Trophoblast cell (in vitro differentiated cells and primary cell): ENCODE results near the gene IQCH.
"Not testable (repeated sequence)": the region's sequence is repeated elsewhere in the genome, so short reads cannot be mapped to it uniquely, and the experiment has no call there.

Experiments
- DNase-seq, 2 donors: peaks; one replicate each; pipeline ENCODE4 v3.0.0-alpha.2; 2016
- H2AFZ ChIP-seq: 2 replicates; pipeline ENCODE4 v1.6.1; 2013; ENCODE audit warnings: low read length, moderate library complexity, mild to moderate bottlenecking; ENCODE audit not compliant: insufficient read depth, poor library complexity
- H2AK5ac ChIP-seq: 2 replicates; pipeline ENCODE4 v1.6.1; 2013; ENCODE audit warnings: mild to moderate bottlenecking, low read length
- H2BK120ac ChIP-seq: 2 replicates; pipeline ENCODE4 v1.6.1; 2013; ENCODE audit warnings: low read length, mild to moderate bottlenecking, moderate library complexity; ENCODE audit not compliant: insufficient read depth, poor library complexity
- H2BK12ac ChIP-seq: 2 replicates; pipeline ENCODE4 v1.6.1; 2013; ENCODE audit warnings: mild to moderate bottlenecking, low read length, moderate library complexity
- H2BK5ac ChIP-seq: 2 replicates; pipeline ENCODE4 v1.6.1; 2013; ENCODE audit warnings: low read length, low read depth, moderate library complexity, mild to moderate bottlenecking; ENCODE audit not compliant: poor library complexity
- H3K14ac ChIP-seq: 2 replicates; pipeline ENCODE4 v1.6.1; 2013; ENCODE audit warnings: mild to moderate bottlenecking, low read length
- H3K18ac ChIP-seq: 2 replicates; pipeline ENCODE4 v1.6.1; 2013; ENCODE audit warnings: mild to moderate bottlenecking, low read length
- H3K23ac ChIP-seq: 2 replicates; pipeline ENCODE4 v1.6.1; 2013; ENCODE audit warnings: low read length
- H3K27ac ChIP-seq: 2 replicates; pipeline ENCODE4 v1.5.1; 2013; ENCODE audit warnings: low read depth, mild to moderate bottlenecking, inconsistent platforms, low read length, moderate library complexity
- H3K27me3 ChIP-seq: 2 replicates; pipeline ENCODE4 v1.6.1; 2013; ENCODE audit warnings: inconsistent platforms, mild to moderate bottlenecking, low read length, moderate library complexity; ENCODE audit not compliant: insufficient read depth
- H3K36me3 ChIP-seq, 2 experiments: 1 replicate in 1 of 2; 2 replicates in 1 of 2; pipeline ENCODE4 v1.6.1; 2013; ENCODE audit warnings: low read length in 2 of 2, mild to moderate bottlenecking in 2 of 2, moderate library complexity in 1 of 2; ENCODE audit not compliant: insufficient read depth in 2 of 2, control insufficient read depth in 1 of 2
- H3K4ac ChIP-seq: 2 replicates; pipeline ENCODE4 v1.6.1; 2013; ENCODE audit warnings: low read depth, mild to moderate bottlenecking, low read length, moderate library complexity
- H3K4me1 ChIP-seq, 2 experiments: 1 replicate in 1 of 2; 2 replicates in 1 of 2; pipeline ENCODE4 v1.6.1; 2013; ENCODE audit warnings: low read length in 2 of 2, mild to moderate bottlenecking in 2 of 2, moderate library complexity in 1 of 2; ENCODE audit not compliant: insufficient read depth in 2 of 2, control insufficient read depth in 1 of 2
- H3K4me2 ChIP-seq: 2 replicates; pipeline ENCODE4 v1.6.1; 2013; ENCODE audit warnings: inconsistent platforms, mild to moderate bottlenecking, low read length, moderate library complexity
- H3K4me3 ChIP-seq: 2 replicates; pipeline ENCODE4 v1.5.1; 2013; ENCODE audit warnings: mild to moderate bottlenecking, low read depth, low read length, inconsistent platforms
- H3K79me1 ChIP-seq: one replicate; pipeline ENCODE4 v1.6.1; 2013; ENCODE audit warnings: low read length
- H3K79me2 ChIP-seq: 2 replicates; pipeline ENCODE4 v1.6.1; 2013; ENCODE audit warnings: low read length, mild to moderate bottlenecking; ENCODE audit not compliant: control insufficient read depth, insufficient read depth, poor library complexity
- H3K9ac ChIP-seq: 2 replicates; pipeline ENCODE4 v1.6.1; 2013; ENCODE audit warnings: mild to moderate bottlenecking, low read length
- H3K9me3 ChIP-seq: 2 replicates; pipeline ENCODE4 v1.6.1; 2013; ENCODE audit warnings: low read depth, mild to moderate bottlenecking, control low read depth, inconsistent platforms, low read length; ENCODE audit not compliant: insufficient read depth
- H4K12ac ChIP-seq: 2 replicates; pipeline ENCODE4 v1.6.1; 2013; ENCODE audit warnings: low read depth, mild to moderate bottlenecking, low read length, moderate library complexity
- H4K8ac ChIP-seq: 2 replicates; pipeline ENCODE4 v1.6.1; 2013; ENCODE audit warnings: low read depth, mild to moderate bottlenecking, low read length, moderate library complexity
- H4K91ac ChIP-seq: one replicate; pipeline ENCODE4 v1.6.1; 2013; ENCODE audit warnings: low read depth, mild to moderate bottlenecking, low read length, moderate library complexity
- WGBS: extraction: QIAGEN DNeasy Blood & Tissue Kit; methylation state at CpG from one replicate; pipeline ENCODE4 v1.1.7; 2013; ENCODE audit warnings: missing lambda C conversion rate; ENCODE audit not compliant: insufficient read length, insufficient coverage; ENCODE audit errors: extremely low coverage; 5-methylcytosine and 5-hydroxymethylcytosine counted together

Gene IQCH

DNA sequence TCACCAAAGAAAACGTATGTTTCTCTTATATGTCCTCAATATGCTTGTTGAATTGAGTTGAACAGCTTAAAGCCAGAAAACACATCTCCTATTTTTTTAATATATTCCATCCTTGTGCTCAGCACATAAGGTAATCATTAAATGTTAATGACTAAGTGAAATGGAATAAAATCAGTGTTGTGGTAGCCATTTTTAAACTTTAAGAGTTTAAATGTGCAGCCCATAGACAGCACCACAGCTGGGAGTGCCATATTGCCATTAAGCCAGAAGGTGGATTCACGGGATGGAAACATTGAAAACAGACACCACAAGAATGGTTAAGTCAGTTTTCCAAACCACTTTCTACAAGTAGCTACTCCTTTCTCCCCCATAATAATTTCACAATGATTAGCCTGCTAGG, 189.5 kb downstream of the IQCH start:
- Histone ChIP-seq H3K27ac (no peak overlapping the region), H3K9ac (no peak overlapping the region), H3K18ac (no peak overlapping the region), H3K4me3 (no peak overlapping the region), H3K4ac (no peak overlapping the region), H3K4me2 (no peak overlapping the region), H3K36me3 (no peaks in the 10 kb centered on the region), H3K23ac (no peak overlapping the region), H3K9me3 (no peaks in the 10 kb centered on the region), H2BK12ac (no peak overlapping the region), H3K4me1 (no peaks in the 10 kb centered on the region), H3K27me3 (no peaks in the 10 kb centered on the region), H2AK5ac (no peak overlapping the region), H3K14ac (no peak overlapping the region), H4K8ac (no peak overlapping the region), H2AFZ (no peak overlapping the region), H3K79me2 (no peaks in the 10 kb centered on the region), H2BK120ac (no peak overlapping the region), H4K12ac (no peak overlapping the region), H2BK5ac (no peak overlapping the region), H3K79me1 (no peaks in the 10 kb centered on the region), H4K91ac (no peak overlapping the region)
- no CpG with 5 or more reads among the region's 2 CpGs for WGBS
- no peak for DNase-seq

DNA sequence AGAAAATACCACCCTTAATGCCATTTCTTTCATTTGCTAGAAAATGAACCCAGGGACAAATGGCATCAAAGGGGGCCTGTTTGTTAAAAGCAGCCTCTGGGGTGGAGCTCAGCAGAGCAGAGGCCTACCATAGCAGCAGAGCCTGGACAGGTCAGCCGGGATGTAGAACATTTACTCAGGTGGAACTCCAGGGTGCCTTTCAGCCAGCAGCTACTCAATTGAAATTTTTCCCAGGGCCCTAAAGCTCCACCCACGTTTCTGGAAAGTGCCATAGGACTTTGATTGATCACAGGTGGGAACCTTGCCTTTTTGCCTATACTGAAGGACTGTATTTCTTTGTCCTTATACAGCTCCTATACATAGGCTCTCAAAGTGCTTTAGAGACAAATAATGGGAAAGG, 191.9 kb downstream of the IQCH start:
- H3K14ac ChIP-seq: no peak overlapping the region
- H3K79me1 ChIP-seq: no peaks in the 10 kb centered on the region
- no peak overlapping the region for H4K8ac ChIP-seq
- H3K27ac ChIP-seq: no peak overlapping the region
- no CpG with 5 or more reads among the region's 2 CpGs for WGBS
- H3K4me1 ChIP-seq: no peaks in the 10 kb centered on the region
- no peak overlapping the region for H3K9ac ChIP-seq
- no peak overlapping the region for H2BK120ac ChIP-seq
- H2BK12ac ChIP-seq: no peak overlapping the region
- H2BK5ac ChIP-seq: no peak overlapping the region
- H3K27me3 ChIP-seq: no peaks in the 10 kb centered on the region
- no peaks in the 10 kb centered on the region for H3K9me3 ChIP-seq
- H3K36me3 ChIP-seq: no peaks in the 10 kb centered on the region
- H2AK5ac ChIP-seq: no peak overlapping the region
- no peak overlapping the region for H3K18ac ChIP-seq
- no peak overlapping the region for H3K4me3 ChIP-seq
- H3K4me2 ChIP-seq: no peak overlapping the region
- no peak overlapping the region for H3K23ac ChIP-seq
- H2AFZ ChIP-seq: no peak overlapping the region
- H3K79me2 ChIP-seq: no peaks in the 10 kb centered on the region
- DNase-seq: no peak
- no peak overlapping the region for H4K91ac ChIP-seq
- H4K12ac ChIP-seq: no peak overlapping the region
- no peak overlapping the region for H3K4ac ChIP-seq

GRCh38 chr15:67448372-67448771, 193.8 kb downstream of the IQCH start:
- H2AFZ ChIP-seq, H4K91ac ChIP-seq, H3K79me2 ChIP-seq, H2AK5ac ChIP-seq, H2BK5ac ChIP-seq, H3K79me1 ChIP-seq, H3K4me3 ChIP-seq, H3K27ac ChIP-seq, H4K12ac ChIP-seq, H4K8ac ChIP-seq, DNase-seq, H3K4me2 ChIP-seq, H2BK120ac ChIP-seq, H3K36me3 ChIP-seq, H3K27me3 ChIP-seq, H3K9ac ChIP-seq, H2BK12ac ChIP-seq, H3K9me3 ChIP-seq, H3K14ac ChIP-seq, H3K4ac ChIP-seq, H3K18ac ChIP-seq, H3K4me1 ChIP-seq, H3K23ac ChIP-seq: not testable (repeated sequence)
- WGBS: no CpG with 5 or more reads among the region's 5 CpGs

DNA sequence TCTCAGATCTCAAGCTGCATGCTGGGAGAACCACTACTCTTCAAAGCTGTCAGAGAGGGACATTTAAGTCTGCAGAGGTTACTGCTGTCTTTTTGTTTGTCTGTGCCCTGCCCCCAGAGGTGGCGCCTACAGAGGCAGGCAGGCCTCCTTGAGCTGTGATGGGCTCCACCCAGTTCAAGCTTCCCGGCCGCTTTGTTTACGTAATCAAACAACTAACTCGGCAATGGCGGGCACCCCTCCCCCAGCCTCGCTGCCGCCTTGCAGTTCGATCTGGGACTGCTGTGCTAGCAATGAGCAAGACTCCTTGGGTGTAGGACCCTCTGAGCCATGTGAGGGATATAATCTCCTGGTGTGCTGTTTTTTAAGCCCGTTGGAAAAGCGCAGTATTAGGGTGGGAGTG, 199.1 kb downstream of the IQCH start:
- H3K79me2 ChIP-seq, H3K79me1 ChIP-seq, H2BK12ac ChIP-seq, H3K4me1 ChIP-seq, H3K9ac ChIP-seq, H2BK5ac ChIP-seq, H3K4me2 ChIP-seq, H3K4me3 ChIP-seq, H3K9me3 ChIP-seq, H2AK5ac ChIP-seq, H3K23ac ChIP-seq, H3K18ac ChIP-seq, DNase-seq, H3K14ac ChIP-seq, H4K91ac ChIP-seq, H3K27ac ChIP-seq, H3K4ac ChIP-seq, H4K12ac ChIP-seq, H3K27me3 ChIP-seq, H4K8ac ChIP-seq, H2AFZ ChIP-seq, H3K36me3 ChIP-seq, H2BK120ac ChIP-seq: not testable (repeated sequence)
- no CpG with 5 or more reads among the region's 11 CpGs for WGBS
